ENCODE measurements around the gene MYT1.

DNA sequence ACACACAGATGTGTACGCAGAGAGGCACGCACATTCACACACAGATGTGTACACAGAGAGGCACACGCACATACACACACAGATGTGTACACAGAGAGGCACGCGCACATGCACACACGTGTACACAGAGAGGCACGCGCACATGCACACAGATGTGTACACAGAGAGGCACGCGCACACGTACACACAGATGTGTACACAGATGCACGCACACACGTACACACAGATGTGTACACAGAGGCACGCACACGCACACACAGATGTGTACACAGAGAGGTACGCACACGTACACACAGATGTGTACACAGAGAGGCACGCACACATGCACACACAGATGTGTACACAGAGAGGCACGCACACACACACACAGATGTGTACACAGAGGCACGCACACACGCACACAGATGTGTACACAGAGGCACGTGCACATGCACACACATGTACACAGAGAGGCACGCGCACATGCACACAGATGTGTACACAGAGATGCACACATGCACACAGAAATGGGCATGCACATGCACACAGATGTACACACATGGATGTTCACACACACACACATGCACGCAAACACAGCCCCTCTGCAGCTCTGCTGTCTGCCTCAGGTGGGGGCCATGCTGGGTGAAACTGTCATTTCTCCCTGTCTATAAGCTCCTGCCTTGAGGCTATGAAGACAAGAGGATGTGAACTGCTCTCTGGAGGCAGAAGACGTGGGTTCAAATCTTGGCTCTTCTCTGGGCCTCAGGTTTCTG, 14.3 kb upstream of the MYT1 start:
- TF ChIP-seq, protein P1, sequence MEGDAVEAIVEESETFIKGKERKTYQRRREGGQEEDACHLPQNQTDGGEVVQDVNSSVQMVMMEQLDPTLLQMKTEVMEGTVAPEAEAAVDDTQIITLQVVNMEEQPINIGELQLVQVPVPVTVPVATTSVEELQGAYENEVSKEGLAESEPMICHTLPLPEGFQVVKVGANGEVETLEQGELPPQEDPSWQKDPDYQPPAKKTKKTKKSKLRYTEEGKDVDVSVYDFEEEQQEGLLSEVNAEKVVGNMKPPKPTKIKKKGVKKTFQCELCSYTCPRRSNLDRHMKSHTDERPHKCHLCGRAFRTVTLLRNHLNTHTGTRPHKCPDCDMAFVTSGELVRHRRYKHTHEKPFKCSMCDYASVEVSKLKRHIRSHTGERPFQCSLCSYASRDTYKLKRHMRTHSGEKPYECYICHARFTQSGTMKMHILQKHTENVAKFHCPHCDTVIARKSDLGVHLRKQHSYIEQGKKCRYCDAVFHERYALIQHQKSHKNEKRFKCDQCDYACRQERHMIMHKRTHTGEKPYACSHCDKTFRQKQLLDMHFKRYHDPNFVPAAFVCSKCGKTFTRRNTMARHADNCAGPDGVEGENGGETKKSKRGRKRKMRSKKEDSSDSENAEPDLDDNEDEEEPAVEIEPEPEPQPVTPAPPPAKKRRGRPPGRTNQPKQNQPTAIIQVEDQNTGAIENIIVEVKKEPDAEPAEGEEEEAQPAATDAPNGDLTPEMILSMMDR (conservative IDR thresholded peaks at IDR 0.05 in 1 of 2, IDR thresholded peaks at IDR 0.05 in 1 of 2; ENCODE audit: extremely low read depth in 1 of 2, insufficient read depth in 1 of 2, low read depth in 1 of 2, low read length in 2 of 2): no peak
- no peak for TF ChIP-seq EZH2 (IDR thresholded peaks at IDR 0.05; ENCODE audit: borderline replicate concordance, low read length)
